Mucosa of rectum (tissue), 2 donors: ENCODE data around the gene STIMATE.

ENCODE experiments used
- H3K27ac ChIP-seq, 2 donors: one replicate each; pipeline ENCODE4 v1.7.0; 2013; ENCODE audit warnings: inconsistent platforms in 2 of 2, low read depth in 2 of 2, low read length in 2 of 2
- H3K27me3 ChIP-seq, 2 donors: one replicate each; pipeline ENCODE4 v1.7.0; 2013; ENCODE audit warnings: low read length in 2 of 2; ENCODE audit not compliant: control insufficient read depth in 2 of 2, insufficient read depth in 2 of 2
- H3K36me3 ChIP-seq, 2 donors: one replicate each; pipeline ENCODE4 v1.7.0; 2013; ENCODE audit warnings: low read length in 2 of 2; ENCODE audit not compliant: control insufficient read depth in 2 of 2, insufficient read depth in 2 of 2
- H3K4me1 ChIP-seq, 2 donors: one replicate each; pipeline ENCODE4 v1.7.0; 2013; ENCODE audit warnings: low read length in 2 of 2, mild to moderate bottlenecking in 1 of 2; ENCODE audit not compliant: control insufficient read depth in 2 of 2, insufficient read depth in 2 of 2
- H3K4me3 ChIP-seq, 2 donors: one replicate each; pipeline ENCODE4 v1.7.0; 2013; ENCODE audit warnings: low read length in 2 of 2
- H3K9ac ChIP-seq, 2 donors: one replicate each; pipeline ENCODE4 v1.7.0; 2013; ENCODE audit warnings: low read length in 2 of 2, low read depth in 1 of 2, mild to moderate bottlenecking in 1 of 2
- H3K9me3 ChIP-seq, 2 donors: one replicate each; pipeline ENCODE4 v1.7.0; 2013; ENCODE audit warnings: low read length in 2 of 2; ENCODE audit not compliant: control insufficient read depth in 2 of 2
- donor health status: healthy.
- donor health status: Normal muscosa, but diverticular disease.

The STIMATE gene

DNA sequence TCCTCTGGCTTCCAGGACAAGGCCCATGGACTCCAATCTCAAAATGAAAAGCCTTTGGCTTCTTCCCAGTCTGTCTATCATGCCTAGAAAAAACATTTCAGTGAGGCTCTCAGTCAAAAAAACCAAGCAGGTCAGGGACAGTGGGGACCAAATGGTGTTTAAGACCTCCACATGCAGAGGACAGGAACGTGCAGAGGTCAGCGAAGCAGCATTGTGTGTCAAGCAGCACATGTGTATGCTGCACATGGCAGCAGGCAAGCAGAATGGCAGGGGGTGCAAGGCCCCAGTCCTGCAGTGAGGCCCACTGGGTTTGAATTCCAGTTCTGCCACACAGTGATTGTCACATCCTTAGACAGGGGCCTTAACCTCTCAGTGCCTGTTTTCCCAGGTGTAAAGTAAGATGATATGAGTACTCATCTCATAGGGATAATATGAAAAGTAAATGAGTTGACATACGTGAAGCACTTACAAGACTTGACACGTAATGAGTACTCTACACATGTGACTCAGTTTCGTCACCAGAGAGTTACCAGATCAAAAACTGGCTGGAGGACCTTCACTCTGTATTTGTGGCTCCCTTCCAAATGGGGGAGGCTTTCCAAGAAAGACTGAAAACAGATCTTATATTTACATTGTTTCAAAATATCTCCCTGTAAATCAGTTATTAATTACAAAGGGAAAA, 11.2 kb downstream of the STIMATE start:
- no peaks in the 10 kb centered on the region for H3K4me1 ChIP-seq
- no peaks in the 10 kb centered on the region for H3K27me3 ChIP-seq
- H3K4me3 ChIP-seq: no peak overlapping the region
- H3K9me3 ChIP-seq: no peaks in the 10 kb centered on the region
- H3K36me3 ChIP-seq: peaks cover 0 to 4% of the 10 kb centered on the region in 2 donors
- no peak overlapping the region for H3K9ac ChIP-seq
- no peak overlapping the region for H3K27ac ChIP-seq

DNA sequence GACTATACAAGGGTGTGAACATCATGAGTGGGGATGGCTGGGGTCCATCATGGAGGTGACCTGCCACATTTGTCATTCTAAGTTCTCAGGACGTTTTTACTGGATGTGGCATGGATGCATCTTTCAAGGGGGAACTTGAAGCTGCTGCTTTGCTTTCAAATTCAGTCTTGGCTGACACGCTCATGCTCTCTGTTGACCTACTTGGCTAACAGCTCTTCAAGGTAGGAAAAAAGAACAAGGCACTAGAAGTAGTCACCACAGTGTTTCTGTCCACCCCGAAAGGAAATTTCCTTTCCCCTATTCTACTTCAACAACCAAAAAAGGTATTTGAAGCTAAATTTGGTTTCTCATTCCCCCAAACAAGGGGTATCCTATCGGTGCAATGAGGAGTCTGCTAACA, 15.0 kb downstream of the STIMATE start:
- Histone ChIP-seq H3K27me3 (no peaks in the 10 kb centered on the region), H3K27ac (no peak overlapping the region), H3K4me3 (no peak overlapping the region), H3K4me1 (no peaks in the 10 kb centered on the region), H3K9me3 (no peaks in the 10 kb centered on the region), H3K36me3 (peaks cover 3 to 4% of the 10 kb centered on the region in 2 donors), H3K9ac (no peak overlapping the region)

DNA sequence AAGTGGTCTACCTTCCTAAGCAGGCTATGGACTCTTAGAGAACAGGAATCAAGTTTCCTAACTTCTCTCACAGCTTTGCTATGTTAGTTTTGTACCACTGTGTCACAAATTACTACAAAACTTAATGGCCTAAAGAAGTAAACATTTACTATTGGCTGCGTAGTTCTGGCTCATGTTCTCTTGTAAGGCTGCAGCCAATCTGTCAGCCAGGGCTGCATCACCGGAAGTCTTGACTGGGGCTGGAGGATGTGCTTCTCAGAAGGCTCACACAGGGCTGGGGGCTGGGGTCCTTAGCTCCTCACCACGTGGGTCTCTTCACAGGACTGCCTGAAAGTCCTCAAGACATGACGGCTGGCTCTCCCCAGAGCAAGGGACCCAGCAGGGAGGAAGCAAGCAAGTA, 15.5 kb downstream of the STIMATE start:
- Histone ChIP-seq H3K36me3 (peaks cover 3 to 4% of the 10 kb centered on the region in 2 donors), H3K4me3 (no peak overlapping the region), H3K27me3 (no peaks in the 10 kb centered on the region), H3K4me1 (no peaks in the 10 kb centered on the region), H3K9me3 (no peaks in the 10 kb centered on the region), H3K9ac (no peak overlapping the region), H3K27ac (no peak overlapping the region)

DNA sequence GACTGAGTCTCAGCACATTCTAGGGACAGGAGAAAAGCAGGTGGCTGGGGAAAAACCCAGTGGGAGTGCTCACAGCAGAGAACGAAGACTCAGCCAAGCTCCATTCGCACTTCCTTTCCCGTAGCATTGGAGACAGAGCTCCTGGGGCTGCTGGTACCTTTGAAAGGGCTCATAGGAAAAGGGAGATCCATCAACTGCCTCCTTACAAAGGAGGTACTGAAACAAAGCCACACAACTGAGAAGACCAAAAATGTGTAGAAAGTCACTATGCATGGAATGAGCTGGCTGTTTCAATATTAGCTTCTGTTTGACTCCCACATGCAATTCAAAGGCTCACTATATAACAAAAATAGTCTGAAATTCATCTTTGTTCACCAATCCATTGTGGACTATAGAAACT, 16.9 kb downstream of the STIMATE start:
- no peak overlapping the region for H3K4me3 ChIP-seq
- peaks cover 0 to 3% of the 10 kb centered on the region in 2 donors for H3K36me3 ChIP-seq
- no peaks in the 10 kb centered on the region for H3K4me1 ChIP-seq
- H3K9me3 ChIP-seq: no peaks in the 10 kb centered on the region
- H3K27me3 ChIP-seq: no peaks in the 10 kb centered on the region
- H3K9ac ChIP-seq: no peak overlapping the region
- H3K27ac ChIP-seq: no peak overlapping the region

DNA sequence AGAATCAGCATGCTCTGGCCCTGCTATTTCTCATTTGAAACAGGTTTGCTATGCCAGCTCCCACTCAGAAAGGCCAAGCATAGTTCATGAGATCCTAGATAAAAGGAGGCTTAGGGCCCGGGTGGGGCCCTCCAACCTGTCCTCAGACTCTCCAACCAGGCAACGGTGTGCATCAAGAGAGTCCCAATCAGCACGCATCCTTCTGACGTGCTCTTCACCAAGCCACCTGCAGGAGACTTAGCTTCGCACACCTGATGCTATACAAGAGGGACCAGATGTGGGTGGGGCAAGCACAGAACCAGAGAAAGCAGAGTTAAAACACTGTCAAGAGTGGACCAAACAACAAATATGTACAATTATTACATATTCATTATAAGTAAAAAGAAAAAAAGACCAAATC, 17.3 kb downstream of the STIMATE start:
- Histone ChIP-seq H3K27ac (no peak overlapping the region), H3K36me3 (peaks cover 0 to 3% of the 10 kb centered on the region in 2 donors), H3K4me3 (no peak overlapping the region), H3K9me3 (no peaks in the 10 kb centered on the region), H3K4me1 (no peaks in the 10 kb centered on the region), H3K9ac (no peak overlapping the region), H3K27me3 (no peaks in the 10 kb centered on the region)

DNA sequence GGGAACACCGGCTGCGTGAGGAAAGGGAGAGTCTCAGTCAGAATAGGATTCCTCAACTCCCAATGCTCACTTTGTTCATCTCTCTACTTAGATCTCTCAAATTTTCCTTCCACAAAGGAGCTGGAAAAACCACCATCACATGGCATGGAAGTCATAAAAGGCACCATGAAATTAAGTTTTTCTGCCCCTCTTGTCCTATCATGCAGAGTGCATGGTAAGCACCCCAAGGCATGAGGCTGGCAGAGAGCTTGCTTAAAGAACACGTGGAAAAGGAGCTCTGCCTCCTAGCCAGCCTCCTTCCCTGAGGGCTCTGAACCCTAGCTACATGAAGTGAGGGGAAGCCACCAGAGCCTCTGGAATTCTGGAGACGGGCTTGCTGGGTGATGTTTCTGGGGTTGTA, 17.8 kb downstream of the STIMATE start:
- Histone ChIP-seq H3K4me1 (no peaks in the 10 kb centered on the region), H3K9ac (no peak overlapping the region), H3K27ac (no peak overlapping the region), H3K4me3 (no peak overlapping the region), H3K36me3 (peaks cover 0 to 3% of the 10 kb centered on the region in 2 donors), H3K9me3 (no peaks in the 10 kb centered on the region), H3K27me3 (no peaks in the 10 kb centered on the region)

DNA sequence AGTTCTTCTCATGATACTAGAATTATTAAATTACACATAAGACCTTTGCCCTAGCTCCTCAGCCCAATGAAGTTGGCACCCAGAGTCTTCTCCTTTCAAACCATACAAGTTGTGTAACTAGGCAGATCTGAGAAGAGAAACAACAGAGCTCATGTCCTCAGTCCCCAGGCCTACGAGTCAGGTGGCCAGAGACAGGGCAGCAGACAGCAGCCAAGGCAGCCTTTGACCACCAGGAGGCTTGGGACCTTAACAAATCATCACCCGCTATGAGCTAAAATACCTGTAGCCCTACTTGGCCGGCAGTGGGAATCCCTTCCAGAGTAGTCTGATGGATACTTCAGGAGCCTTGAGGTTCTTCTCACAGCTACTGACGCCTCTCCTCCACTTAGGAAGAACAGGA, 18.3 kb downstream of the STIMATE start:
- Histone ChIP-seq H3K4me1 (no peaks in the 10 kb centered on the region), H3K27me3 (no peaks in the 10 kb centered on the region), H3K27ac (no peak overlapping the region), H3K36me3 (peaks cover 0 to 3% of the 10 kb centered on the region in 2 donors), H3K9ac (no peak overlapping the region), H3K4me3 (no peak overlapping the region), H3K9me3 (no peaks in the 10 kb centered on the region)

DNA sequence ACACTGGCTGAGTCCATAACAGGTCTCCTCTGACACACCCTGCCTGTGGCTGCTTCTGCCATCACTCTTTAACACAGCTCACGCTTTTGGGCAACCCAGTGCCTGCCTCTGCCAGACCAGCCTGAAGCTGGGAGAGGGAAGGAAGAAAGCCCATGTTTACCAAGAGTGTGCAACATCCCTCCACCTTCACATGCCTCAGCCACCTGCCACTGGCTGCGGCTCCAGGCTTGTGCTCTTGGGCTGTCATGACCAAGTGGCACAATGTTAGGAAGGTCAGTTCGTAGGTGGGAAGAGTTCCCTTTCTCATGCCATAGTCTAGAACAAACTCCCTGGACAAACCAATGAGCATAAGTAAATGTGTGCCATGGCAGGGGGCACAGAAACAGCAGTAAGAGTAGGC, 20.3 kb downstream of the STIMATE start:
- no peaks in the 10 kb centered on the region for H3K9me3 ChIP-seq
- peaks cover 0 to 3% of the 10 kb centered on the region in 2 donors for H3K36me3 ChIP-seq
- no peak overlapping the region for H3K9ac ChIP-seq
- H3K27me3 ChIP-seq: no peaks in the 10 kb centered on the region
- H3K27ac ChIP-seq: no peak overlapping the region
- H3K4me1 ChIP-seq: no peaks in the 10 kb centered on the region
- no peak overlapping the region for H3K4me3 ChIP-seq

DNA sequence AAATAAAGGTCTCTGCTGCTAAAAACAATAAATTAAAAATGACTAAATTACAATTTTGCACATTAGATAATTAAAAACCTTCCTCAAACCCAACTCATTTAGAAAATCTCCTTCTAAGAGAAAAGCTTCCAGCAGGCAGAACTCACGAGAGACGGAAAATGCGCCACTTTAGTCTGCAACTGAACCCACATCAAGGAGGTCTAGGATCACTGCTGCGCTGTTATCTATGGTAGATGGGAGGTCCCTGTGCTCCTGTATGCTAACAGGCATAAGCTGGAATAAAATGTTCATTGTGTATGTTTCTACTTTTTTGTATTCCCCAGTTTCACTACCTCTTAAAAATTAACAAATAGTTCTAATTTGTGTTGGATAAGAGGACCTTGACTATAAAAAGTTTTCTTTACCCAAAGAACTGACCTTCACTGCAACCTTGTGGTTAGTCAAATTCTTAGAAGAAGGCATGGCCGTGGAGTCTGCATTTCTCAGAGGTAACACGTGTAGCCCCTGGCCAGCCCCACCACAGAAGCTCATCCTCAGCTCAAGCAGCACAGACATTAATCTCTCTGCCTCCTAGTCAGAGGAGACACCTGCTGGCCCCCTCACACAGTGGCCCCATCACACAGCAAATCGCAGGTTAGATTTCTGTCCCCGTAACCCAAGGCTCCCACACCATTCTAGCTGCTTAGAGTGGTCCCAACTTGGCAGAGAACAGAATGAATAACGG, 22.3 kb downstream of the STIMATE start:
- Histone ChIP-seq H3K9me3 (no peaks in the 10 kb centered on the region), H3K9ac (no peak overlapping the region), H3K27ac (no peak overlapping the region), H3K27me3 (no peaks in the 10 kb centered on the region), H3K4me3 (no peak overlapping the region), H3K36me3 (peaks cover 0 to 1% of the 10 kb centered on the region in 2 donors), H3K4me1 (no peaks in the 10 kb centered on the region)

DNA sequence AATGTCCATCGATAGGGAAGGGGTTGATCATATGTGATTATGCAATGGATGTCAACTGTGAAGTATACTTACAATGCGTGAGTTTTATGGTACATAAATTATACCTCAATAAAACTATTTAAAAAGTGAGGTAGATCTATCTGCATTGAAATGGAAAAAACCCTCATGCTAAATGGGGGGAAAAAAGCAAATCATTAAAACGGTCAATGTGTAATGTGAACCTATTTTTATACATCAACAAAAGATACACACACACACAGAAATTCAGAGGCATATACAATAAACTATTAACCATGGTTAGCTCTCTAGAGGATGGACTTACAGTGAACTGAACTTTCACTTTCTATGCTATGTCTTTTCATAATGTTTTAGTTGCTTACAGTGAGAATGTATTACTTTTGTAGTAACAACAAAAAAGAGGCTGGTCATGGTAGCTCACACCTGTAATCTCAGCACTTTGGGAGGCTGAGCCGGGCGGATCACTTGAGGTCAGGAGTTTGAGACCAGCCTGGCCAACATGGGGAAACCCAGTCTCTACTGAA, 23.1 kb downstream of the STIMATE start:
- no peak overlapping the region for H3K9ac ChIP-seq
- H3K27ac ChIP-seq: no peak overlapping the region
- no peaks in the 10 kb centered on the region for H3K27me3 ChIP-seq
- H3K4me1 ChIP-seq: no peaks in the 10 kb centered on the region
- H3K9me3 ChIP-seq: no peaks in the 10 kb centered on the region
- H3K36me3 ChIP-seq: no peaks in the 10 kb centered on the region
- no peak overlapping the region for H3K4me3 ChIP-seq
